Pons (tissue), 1 donor: Measurements from ENCODE around the gene HTR6.

Source experiments
- DNase-seq: peaks from one replicate; pipeline ENCODE4 v3.0.0-alpha.2; 2016; ENCODE audit warnings: low spot score

HTR6 gene

DNA sequence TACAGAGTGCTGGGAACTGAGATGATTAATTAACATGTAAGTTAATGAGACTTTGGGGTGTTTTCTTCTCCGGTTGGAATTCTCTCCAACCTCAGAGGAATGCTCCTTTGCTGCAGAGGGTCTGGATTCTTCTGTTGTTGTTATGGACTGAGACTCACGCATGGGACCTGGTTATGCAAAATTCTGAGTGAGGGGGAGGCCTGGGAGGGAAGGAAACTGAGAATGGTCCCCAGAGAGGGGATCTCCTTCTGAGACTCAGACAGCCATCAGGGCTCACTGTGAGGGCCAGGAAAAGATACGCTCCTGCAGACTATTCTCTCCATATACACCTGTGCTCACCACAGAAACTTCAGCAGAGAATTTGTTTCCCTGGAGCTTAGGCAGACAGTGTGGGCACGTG lies 56.3 kb downstream of the HTR6 start:
- DNase-seq: no peak

DNA sequence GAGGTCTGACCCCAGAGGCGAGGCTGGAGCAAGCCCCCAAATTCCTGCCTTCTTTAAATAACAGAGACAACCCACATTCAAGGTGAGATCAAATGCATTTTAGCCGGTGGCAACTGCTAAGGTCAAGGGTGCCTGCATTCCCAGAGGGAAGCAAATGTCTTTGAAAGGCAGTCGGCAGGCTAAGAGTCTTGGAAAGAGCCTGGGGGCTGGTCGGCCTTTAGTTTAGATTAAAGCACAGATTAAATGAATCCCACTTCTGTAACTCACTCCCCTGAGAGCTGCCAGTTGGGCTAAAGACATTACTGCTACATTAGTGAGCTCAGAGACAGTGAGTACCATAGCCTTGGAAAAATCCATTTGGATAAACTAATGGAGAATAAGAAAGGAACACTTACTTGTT lies 59.2 kb downstream of the HTR6 start:
- no peak for DNase-seq

DNA sequence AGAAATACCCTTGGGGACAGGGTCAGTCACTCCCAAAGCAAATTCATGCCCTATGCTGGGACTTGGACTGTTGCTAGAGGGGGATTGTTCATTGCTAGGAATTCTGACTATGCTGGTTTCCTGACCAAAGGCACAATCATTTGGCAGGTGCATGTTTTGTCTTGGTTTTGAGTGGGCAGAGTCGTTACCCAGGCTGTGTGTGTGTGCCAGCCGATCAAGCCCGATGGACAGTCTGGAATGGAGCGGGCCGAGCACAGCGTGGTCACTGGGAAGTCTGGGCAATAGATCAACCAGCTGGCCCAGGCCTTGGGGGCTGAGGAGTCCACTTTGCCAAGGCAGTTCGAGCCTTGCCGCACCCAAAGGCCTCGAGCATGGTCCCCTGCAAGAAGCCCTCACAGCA lies 60.9 kb downstream of the HTR6 start:
- no peak for DNase-seq

DNA sequence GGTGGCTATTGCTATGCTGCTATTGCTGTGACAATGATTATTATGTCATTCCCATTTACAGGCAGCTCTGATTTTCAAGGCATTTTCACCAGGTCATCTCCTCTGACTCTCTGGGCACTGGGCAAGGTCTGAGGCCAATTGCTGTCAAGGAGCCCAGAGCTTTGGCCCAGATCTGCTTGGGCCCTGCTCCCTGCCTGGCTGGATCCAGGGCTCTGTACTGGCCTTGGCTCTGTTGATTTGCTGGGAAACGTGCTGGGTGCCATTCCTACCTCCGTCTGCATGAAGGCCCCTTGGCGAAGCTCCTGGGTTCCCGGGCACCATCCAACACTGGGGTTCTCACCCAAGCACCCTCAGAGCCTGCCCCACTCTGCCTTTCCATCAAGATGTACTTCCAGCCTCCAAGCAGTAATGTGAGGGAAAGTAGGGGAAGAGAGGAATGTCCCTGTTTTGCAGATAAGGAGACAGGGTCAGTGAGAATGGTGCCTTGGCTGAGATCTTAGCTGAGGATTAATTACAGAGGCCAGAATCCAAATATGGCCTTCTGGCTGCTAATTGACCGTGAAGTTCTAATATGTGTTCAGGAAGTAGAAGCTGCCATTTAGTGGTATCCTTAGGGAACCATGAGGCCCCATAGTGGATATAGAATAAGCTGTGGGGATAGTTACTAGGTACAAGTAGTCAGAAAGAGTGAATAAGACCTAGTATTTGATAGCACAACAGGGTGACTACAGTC lies 63.9 kb downstream of the HTR6 start:
- DNase-seq: no peak

DNA sequence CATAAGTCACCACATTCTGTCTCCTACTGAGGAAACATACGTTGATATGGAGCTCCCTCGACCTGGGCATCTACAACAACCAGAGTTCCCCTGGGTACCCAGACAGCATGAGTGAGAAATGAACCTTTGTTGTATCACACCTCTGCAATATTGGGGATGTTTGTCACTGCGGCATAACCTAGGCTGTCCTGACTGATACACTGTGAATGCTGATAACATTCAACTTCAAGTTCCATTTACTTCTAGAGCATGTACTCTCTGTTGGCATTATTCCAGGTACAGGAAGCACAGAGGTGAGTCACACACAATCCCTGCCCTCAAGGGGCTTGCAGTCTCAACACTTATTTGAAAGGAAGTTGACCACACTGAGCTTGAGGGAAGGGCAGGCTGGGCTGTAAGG lies 65.6 kb downstream of the HTR6 start:
- no peak for DNase-seq
